Glutamatergic neuron (in vitro differentiated cells): ENCODE data around the gene MYCL. TPM values are rescaled to one million over a fixed set of nuclear protein-coding genes. Genes with fewer than 3 reads are reported as not detected.

Experiments used
- DNase-seq: peaks from one replicate; pipeline ENCODE4 v3.0.0; 2022
- H3K27ac Mint-ChIP-seq: one replicate; pipeline ENCODE4 v1.8.0; 2020; ENCODE audit warnings: mild to moderate bottlenecking, mixed read lengths, inconsistent platforms; ENCODE audit not compliant: unreplicated experiment
- H3K27me3 Mint-ChIP-seq: one replicate; pipeline ENCODE4 v1.8.0; 2020; ENCODE audit warnings: mild to moderate bottlenecking, moderate library complexity, mixed read lengths, inconsistent platforms; ENCODE audit not compliant: unreplicated experiment
- H3K36me3 Mint-ChIP-seq: one replicate; pipeline ENCODE4 v1.8.0; 2020; ENCODE audit warnings: mild to moderate bottlenecking, mixed read lengths, inconsistent platforms; ENCODE audit not compliant: unreplicated experiment
- H3K4me1 Mint-ChIP-seq: one replicate; pipeline ENCODE4 v1.8.0; 2020; ENCODE audit warnings: mild to moderate bottlenecking, low read depth, mixed read lengths, inconsistent platforms; ENCODE audit not compliant: unreplicated experiment
- H3K4me3 Mint-ChIP-seq: one replicate; pipeline ENCODE4 v1.8.0; 2020; ENCODE audit warnings: mild to moderate bottlenecking, mixed read lengths, inconsistent platforms; ENCODE audit not compliant: unreplicated experiment
- H3K9me3 Mint-ChIP-seq: one replicate; pipeline ENCODE4 v1.8.0; 2020; ENCODE audit warnings: mild to moderate bottlenecking, moderate library complexity, mixed read lengths, inconsistent platforms; ENCODE audit not compliant: unreplicated experiment
- total RNA-seq: library from RNA; stranded (reverse); fragmentation: NEBNext Ultra II Directional; extraction: Animal tissue kit (Norgen Biotek cat#: 25700); gene quantifications from one replicate; pipeline ENCODE4 v1.2.1, GENCODE V29; 2021; ENCODE audit not compliant: unreplicated experiment
- TF ChIP-seq, protein P1 (sequence below): fragments of 200-600 bp; sonication (generic); IDR thresholded peaks from one replicate; pipeline ENCODE4 v1.5.0; 2021; ENCODE audit not compliant: partially characterized antibody, unreplicated experiment

Gene MYCL
- total RNA-seq, 1 donor from 2014 or later, result 97.7 TPM

DNA sequence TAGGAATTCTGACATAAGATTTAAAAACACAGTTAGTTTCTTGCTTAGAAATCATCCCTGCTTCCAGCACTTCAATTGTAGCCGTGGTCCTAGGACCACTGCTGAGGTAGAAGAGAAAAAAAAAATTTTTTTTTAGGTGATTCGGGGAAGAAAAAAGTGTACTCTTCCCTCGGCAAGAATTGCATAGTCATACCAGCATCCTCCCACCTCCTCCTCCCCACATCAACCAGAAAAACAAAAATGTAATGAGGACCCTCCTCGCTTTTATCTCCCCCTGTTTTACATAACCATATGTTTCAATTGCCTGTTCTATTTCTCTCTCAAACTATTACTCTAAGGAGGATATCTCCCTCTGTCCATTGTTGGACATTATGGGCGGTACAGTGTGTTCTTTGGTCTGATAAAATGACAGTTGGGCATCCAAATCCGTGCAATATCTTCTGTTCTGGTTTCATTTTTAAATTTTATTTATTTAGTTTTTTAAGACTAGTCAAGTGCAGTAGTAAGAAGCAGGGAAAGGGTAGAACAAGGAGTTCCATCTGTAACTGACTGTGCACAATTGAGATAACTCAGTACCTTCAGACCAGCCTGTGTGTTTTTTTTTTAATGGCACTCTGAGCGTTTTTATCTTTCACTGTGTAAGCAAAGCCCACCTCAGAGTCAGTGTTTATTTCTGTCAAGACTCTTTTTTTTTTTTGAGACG, 42.8 kb upstream of the MYCL start:
- Mint-ChIP-seq H3K4me1 (no peaks in the 10 kb centered on the region), H3K27ac (no peak overlapping the region), H3K9me3 (no peaks in the 10 kb centered on the region), H3K27me3 (no peaks in the 10 kb centered on the region), H3K36me3 (no peaks in the 10 kb centered on the region), H3K4me3 (no peak overlapping the region)
- DNase-seq, result no peak
- TF ChIP-seq, protein P1, sequence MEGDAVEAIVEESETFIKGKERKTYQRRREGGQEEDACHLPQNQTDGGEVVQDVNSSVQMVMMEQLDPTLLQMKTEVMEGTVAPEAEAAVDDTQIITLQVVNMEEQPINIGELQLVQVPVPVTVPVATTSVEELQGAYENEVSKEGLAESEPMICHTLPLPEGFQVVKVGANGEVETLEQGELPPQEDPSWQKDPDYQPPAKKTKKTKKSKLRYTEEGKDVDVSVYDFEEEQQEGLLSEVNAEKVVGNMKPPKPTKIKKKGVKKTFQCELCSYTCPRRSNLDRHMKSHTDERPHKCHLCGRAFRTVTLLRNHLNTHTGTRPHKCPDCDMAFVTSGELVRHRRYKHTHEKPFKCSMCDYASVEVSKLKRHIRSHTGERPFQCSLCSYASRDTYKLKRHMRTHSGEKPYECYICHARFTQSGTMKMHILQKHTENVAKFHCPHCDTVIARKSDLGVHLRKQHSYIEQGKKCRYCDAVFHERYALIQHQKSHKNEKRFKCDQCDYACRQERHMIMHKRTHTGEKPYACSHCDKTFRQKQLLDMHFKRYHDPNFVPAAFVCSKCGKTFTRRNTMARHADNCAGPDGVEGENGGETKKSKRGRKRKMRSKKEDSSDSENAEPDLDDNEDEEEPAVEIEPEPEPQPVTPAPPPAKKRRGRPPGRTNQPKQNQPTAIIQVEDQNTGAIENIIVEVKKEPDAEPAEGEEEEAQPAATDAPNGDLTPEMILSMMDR, result no peak

DNA sequence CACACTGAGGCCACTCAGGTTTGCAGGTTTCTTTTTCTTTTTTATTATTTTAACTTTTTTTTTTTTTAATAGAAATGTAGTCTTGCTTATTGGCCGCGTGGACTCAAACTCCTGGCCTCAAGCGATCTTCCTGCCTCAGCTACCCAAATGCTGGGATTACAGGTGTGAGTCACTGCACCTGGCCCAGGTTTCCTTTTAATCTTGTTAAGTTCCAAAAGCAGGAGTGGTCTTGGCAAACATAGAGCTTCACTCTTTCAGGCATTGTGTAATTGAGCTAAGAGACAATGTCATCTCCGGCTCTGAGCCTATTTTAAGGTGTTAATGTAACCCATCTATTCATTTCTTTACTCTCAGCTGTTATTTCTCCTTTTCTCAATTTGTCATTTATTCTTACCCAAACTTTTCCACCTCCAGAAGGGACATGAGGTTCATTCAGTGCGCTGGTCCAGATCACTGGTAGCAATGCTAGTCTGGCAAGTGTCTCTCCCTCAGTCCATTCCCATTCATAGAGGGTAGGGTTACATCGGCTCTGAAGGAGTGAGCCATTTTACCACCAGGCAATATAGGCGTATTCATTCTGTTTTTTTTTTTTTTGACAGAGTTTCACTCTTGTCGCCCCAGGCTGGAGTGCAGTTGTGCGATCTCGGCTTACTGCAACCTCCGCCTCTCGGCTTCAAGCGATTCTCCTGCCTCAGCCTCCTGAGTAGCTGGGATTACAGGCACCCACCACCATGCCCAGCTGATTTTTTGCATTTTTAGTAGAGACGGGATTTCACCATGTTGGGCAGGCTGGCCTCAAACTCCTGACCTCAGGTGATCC, 42.0 kb upstream of the MYCL start:
- no peak for DNase-seq
- Mint-ChIP-seq H3K4me1 (no peaks in the 10 kb centered on the region), H3K4me3 (no peak overlapping the region), H3K9me3 (no peaks in the 10 kb centered on the region), H3K27ac (no peak overlapping the region), H3K27me3 (no peaks in the 10 kb centered on the region), H3K36me3 (no peaks in the 10 kb centered on the region)
- TF ChIP-seq, protein P1, result no peak

DNA sequence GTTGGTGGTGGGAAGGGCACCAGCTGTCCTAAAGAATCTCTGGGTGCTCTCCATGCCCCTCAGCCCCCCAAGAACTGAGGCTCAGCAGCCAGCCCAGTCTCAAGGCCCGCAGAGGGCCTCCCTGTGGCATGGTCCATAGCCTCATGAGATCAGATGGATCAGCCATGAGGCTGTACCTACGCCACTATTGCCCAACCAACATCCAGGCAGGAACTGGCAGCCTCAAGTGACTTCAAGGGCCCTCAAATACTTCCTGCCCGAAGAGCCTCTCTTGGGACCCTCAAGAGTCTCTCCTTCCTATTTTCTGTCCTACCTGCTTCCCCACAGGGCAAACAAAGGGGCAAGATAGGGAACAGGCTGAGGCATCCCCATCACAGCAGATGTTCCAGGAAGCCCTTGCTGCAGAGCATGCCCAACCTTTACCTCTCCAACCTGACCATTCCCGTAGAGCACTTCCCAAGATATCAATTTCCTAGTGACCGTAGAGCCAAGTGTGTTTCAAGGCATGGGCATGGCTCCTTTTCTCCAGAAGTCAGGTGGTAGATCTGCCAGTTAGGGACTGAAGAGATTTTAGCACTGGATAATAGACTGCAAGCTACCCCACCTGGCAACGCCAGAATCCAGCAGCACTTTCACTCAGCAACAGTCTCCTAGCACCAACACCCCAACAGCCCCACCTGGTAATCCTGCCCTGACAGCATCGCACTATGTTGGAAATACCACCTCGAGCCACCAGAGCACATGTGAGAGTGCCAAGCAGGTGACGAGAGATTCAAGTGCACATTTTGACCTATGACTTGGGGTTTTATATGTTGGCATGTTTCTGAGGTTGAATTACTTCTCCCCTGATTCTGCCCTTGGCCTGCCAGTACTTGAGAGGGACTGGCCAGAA, 39.5 kb upstream of the MYCL start:
- DNase-seq, result no peak
- Mint-ChIP-seq H3K27ac (no peak overlapping the region), H3K9me3 (no peaks in the 10 kb centered on the region), H3K27me3 (no peaks in the 10 kb centered on the region), H3K4me3 (no peak overlapping the region), H3K36me3 (no peaks in the 10 kb centered on the region), H3K4me1 (no peaks in the 10 kb centered on the region)
- TF ChIP-seq, protein P1, result no peak

DNA sequence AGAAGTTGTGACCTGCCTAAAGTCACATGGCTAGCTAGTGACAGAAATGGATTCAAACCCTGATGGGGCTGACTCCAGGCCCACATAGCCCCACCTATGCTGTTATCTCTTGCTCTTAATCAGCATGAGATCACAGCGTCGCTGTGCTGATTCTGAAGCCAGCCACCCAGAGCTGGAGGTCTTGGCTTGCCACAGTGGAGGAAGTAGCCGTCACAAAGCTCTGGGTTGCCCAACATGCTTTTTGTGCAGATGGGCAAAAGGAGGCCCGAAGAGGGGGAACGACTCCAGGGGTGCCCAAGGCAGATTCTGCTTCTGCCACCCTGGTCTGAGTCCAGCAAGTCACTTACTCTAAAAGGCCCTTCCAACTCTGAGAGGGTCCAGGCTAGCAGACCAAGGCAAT, 38.5 kb upstream of the MYCL start:
- Mint-ChIP-seq H3K27me3 (no peaks in the 10 kb centered on the region), H3K27ac (no peak overlapping the region), H3K4me1 (no peaks in the 10 kb centered on the region), H3K4me3 (no peak overlapping the region), H3K9me3 (peaks cover 2% of the 10 kb centered on the region), H3K36me3 (peaks cover 6% of the 10 kb centered on the region)
- no peak for DNase-seq
- TF ChIP-seq, protein P1, result no peak
